ENCODE measurements around the gene SCP2.

DNA sequence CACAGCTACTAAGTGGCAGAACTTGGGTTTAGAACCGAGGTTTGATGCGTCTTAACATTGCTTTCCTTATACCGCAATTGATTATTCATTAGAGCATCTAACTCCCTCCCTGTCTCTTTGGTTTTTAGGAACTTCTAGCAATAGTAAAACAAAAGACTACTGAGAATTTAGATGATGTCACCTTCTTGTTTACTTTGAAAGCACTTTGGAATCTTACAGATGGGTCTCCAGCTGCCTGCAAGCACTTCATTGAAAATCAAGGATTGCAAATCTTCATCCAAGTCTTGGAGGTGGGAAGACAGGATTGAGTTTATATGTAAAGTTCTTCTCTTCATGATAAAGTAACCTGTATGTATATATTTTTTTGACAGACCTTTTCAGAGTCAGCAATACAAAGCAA is 49.5 kb upstream of the SCP2 start:
- TF ChIP-seq, protein P1, sequence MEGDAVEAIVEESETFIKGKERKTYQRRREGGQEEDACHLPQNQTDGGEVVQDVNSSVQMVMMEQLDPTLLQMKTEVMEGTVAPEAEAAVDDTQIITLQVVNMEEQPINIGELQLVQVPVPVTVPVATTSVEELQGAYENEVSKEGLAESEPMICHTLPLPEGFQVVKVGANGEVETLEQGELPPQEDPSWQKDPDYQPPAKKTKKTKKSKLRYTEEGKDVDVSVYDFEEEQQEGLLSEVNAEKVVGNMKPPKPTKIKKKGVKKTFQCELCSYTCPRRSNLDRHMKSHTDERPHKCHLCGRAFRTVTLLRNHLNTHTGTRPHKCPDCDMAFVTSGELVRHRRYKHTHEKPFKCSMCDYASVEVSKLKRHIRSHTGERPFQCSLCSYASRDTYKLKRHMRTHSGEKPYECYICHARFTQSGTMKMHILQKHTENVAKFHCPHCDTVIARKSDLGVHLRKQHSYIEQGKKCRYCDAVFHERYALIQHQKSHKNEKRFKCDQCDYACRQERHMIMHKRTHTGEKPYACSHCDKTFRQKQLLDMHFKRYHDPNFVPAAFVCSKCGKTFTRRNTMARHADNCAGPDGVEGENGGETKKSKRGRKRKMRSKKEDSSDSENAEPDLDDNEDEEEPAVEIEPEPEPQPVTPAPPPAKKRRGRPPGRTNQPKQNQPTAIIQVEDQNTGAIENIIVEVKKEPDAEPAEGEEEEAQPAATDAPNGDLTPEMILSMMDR (IDR thresholded peaks at IDR 0.05), result no peak
- TF ChIP-seq POLR2A (IDR thresholded peaks at IDR 0.05), result no peak
- TF ChIP-seq EP300 (IDR thresholded peaks at IDR 0.05), result no peak
- no peak for TF ChIP-seq POLR2AphosphoS5 (IDR thresholded peaks at IDR 0.05)
